WTC11 (cell line): ENCODE results near the gene CHPT1. TPM values are rescaled to one million over a fixed set of nuclear protein-coding genes. Genes with fewer than 3 reads are reported as not detected.
A peak's percentile ranks its signal among the peaks of the same experiment; 100 is the strongest.

ENCODE experiments used
- ATAC-seq: fragments of 200-7000 bp; cut with Tn5 transposase; 2 replicates; pipeline ENCODE4 v1.10.0; 2021; ENCODE audit warnings: mild to moderate bottlenecking, moderate library complexity
- CTCF ChIA-PET: fragments of 300-600 bp; sonication (Branson Sonifier 250); formaldehyde crosslinking; loops from one replicate; lab custom pipeline; 2021; ENCODE audit warnings: antibody characterized with exemption; lab: Charles Lee
- POLR2A ChIA-PET: fragments of 350-600 bp; sonication (Branson Sonifier 250); formaldehyde crosslinking; loops from one replicate; lab custom pipeline; 2021; ENCODE audit warnings: antibody characterized with exemption; lab: Charles Lee
- DNase-seq: peaks from one replicate; pipeline ENCODE4 v3.0.0; 2021; ENCODE audit warnings: low spot score
- H3K27ac Mint-ChIP-seq: 2 replicates; pipeline ENCODE4 v1.8.0; 2021; ENCODE audit warnings: mixed read lengths
- H3K27me3 Mint-ChIP-seq: 2 replicates; pipeline ENCODE4 v1.8.0; 2021; ENCODE audit warnings: low read depth, mild to moderate bottlenecking, moderate library complexity, mixed read lengths
- H3K36me3 Mint-ChIP-seq: 2 replicates; pipeline ENCODE4 v1.8.0; 2021; ENCODE audit warnings: mixed read lengths
- H3K4me1 Mint-ChIP-seq: 2 replicates; pipeline ENCODE4 v1.8.0; 2022; ENCODE audit warnings: mixed read lengths
- H3K4me3 Mint-ChIP-seq: 2 replicates; pipeline ENCODE4 v1.8.0; 2021; ENCODE audit warnings: mild to moderate bottlenecking, moderate library complexity, mixed read lengths
- H3K9me3 Mint-ChIP-seq: 2 replicates; pipeline ENCODE4 v1.8.0; 2021; ENCODE audit warnings: mixed read lengths
- AR ChIP-seq: fragments of 250-450 bp; sonication (Bioruptor Pico); IDR thresholded peaks from 2 replicates; pipeline ENCODE4 v1.9.0; 2021; ENCODE audit warnings: mild to moderate bottlenecking
- CDX4 ChIP-seq: fragments of 250-450 bp; sonication (Bioruptor Pico); IDR thresholded peaks from 2 replicates; pipeline ENCODE4 v1.9.0; 2021; ENCODE audit warnings: moderate library complexity, mild to moderate bottlenecking, inconsistent platforms, borderline replicate concordance
- CREB1 ChIP-seq: sonication (generic); formaldehyde crosslinking; IDR thresholded peaks from 2 replicates; pipeline ENCODE4 v1.8.0; 2023; ENCODE audit warnings: mild to moderate bottlenecking, missing genetic modification reagents
- E2F5 ChIP-seq: sonication (generic); formaldehyde crosslinking; IDR thresholded peaks from 2 replicates; pipeline ENCODE4 v1.8.1; 2022; ENCODE audit warnings: mild to moderate bottlenecking, moderate library complexity, missing genetic modification reagents
- FOXP1 ChIP-seq: sonication (generic); formaldehyde crosslinking; IDR thresholded peaks from 2 replicates; pipeline ENCODE4 v1.8.0; 2022; ENCODE audit warnings: missing genetic modification reagents, mild to moderate bottlenecking, moderate library complexity, borderline replicate concordance
- GABPB1 ChIP-seq: sonication (generic); formaldehyde crosslinking; IDR thresholded peaks from 2 replicates; pipeline ENCODE4 v1.8.1; 2023; ENCODE audit warnings: mild to moderate bottlenecking, missing genetic modification reagents
- KAT7 ChIP-seq: sonication (generic); formaldehyde crosslinking; IDR thresholded peaks from 2 replicates; pipeline ENCODE4 v1.8.1; 2023; ENCODE audit warnings: missing genetic modification reagents, mild to moderate bottlenecking, borderline replicate concordance
- OVOL2 ChIP-seq: fragments of 250-450 bp; sonication (Bioruptor Pico); IDR thresholded peaks from 2 replicates; pipeline ENCODE4 v1.9.0; 2021; ENCODE audit warnings: mild to moderate bottlenecking, borderline replicate concordance
- RELA ChIP-seq: sonication (generic); formaldehyde crosslinking; IDR thresholded peaks from 2 replicates; pipeline ENCODE4 v1.8.1; 2022; ENCODE audit warnings: missing genetic modification reagents, mild to moderate bottlenecking, borderline replicate concordance
- SMAD3 ChIP-seq: sonication (generic); formaldehyde crosslinking; IDR thresholded peaks from 2 replicates; pipeline ENCODE4 v1.8.0; 2022; ENCODE audit warnings: missing genetic modification reagents, mild to moderate bottlenecking, borderline replicate concordance
- SMAD4 ChIP-seq: sonication (generic); formaldehyde crosslinking; IDR thresholded peaks from 2 replicates; pipeline ENCODE4 v1.8.0; 2022; ENCODE audit warnings: mild to moderate bottlenecking, missing genetic modification reagents
- STAT6 ChIP-seq: sonication (generic); formaldehyde crosslinking; conservative IDR thresholded peaks from 2 replicates; pipeline ENCODE4 v1.8.1; 2023; ENCODE audit warnings: mild to moderate bottlenecking, low read depth, missing genetic modification reagents, moderate library complexity
- TEAD4 ChIP-seq: sonication (generic); formaldehyde crosslinking; IDR thresholded peaks from 2 replicates; pipeline ENCODE4 v1.8.0; 2022; ENCODE audit warnings: mild to moderate bottlenecking, missing genetic modification reagents
- ZMAT4 ChIP-seq: fragments of 250-450 bp; sonication (Bioruptor Pico); IDR thresholded peaks from 2 replicates; pipeline ENCODE4 v1.9.0; 2021; ENCODE audit warnings: mild to moderate bottlenecking
- ZNF263 ChIP-seq: sonication (generic); formaldehyde crosslinking; IDR thresholded peaks from 2 replicates; pipeline ENCODE4 v1.8.1; 2022; ENCODE audit warnings: low read depth, mild to moderate bottlenecking, moderate library complexity, missing genetic modification reagents
- total RNA-seq: library from RNA; stranded (reverse); gene quantifications from 3 replicates; pipeline ENCODE4 v1.2.3, GENCODE V29; 2021
- TF ChIP-seq, protein P1 (sequence below): sonication (generic); formaldehyde crosslinking; IDR thresholded peaks from 2 replicates; pipeline ENCODE4 v1.8.1; 2023; ENCODE audit warnings: mild to moderate bottlenecking, missing genetic modification reagents, moderate library complexity
- TF ChIP-seq, protein P2 (sequence below): sonication (generic); formaldehyde crosslinking; IDR thresholded peaks from 2 replicates; pipeline ENCODE4 v1.8.1; 2023; ENCODE audit warnings: mild to moderate bottlenecking, missing genetic modification reagents
- TF ChIP-seq, protein P3 (sequence below): sonication (generic); formaldehyde crosslinking; IDR thresholded peaks from 2 replicates; pipeline ENCODE4 v1.8.1; 2023; ENCODE audit warnings: mild to moderate bottlenecking, missing genetic modification reagents
- TF ChIP-seq, protein P4 (sequence below): sonication (generic); formaldehyde crosslinking; IDR thresholded peaks from 2 replicates; pipeline ENCODE4 v1.8.0; 2023; ENCODE audit warnings: missing genetic modification reagents, mild to moderate bottlenecking, borderline replicate concordance

CHPT1 gene
- total RNA-seq, 1 experiment from 2014 or later, result 19.1 TPM

DNA sequence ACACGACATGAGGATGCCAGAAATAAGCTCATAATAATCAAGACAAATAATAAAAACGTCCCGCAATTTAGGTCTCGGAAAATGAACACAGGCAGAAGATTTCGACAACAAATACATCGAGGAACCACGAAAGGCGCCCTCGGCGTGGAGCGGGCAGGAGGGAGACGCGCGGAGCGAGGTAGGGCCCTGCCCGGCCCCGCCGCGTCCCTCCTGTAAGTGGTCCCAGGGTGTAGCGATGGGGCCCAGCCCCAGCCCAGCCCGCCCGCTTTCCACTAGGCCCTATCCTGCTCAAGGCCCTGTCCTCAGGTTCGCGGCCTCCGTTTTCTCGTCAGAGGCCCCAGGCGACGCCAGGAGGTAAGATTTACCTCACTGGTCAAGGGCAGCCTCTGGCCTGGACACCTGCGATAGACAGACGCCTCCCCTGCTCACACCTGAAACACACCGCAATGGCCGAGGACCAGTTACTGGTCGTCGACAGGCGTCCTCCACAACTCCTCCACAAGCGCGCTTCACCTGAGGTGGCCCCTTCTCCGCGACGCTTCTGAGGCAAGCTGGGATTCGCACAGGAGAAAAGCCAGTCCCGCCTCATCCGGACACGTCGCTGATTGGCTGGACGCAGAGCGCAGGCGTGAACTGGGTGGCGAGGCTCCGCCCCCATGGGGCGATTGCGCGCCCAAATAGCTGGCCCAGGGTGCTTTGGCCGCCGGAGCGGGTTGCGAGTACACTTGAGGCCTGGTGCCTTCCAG, 41.7 kb downstream of the CHPT1 start, which contains the start of gene SYCP3:
Gene SYCP3, minus strand, starts transcription at position 543 of the 746 bp plus-strand sequence. CDS start 1,527 bp downstream, outside the sequence.
- no peaks in the 10 kb centered on the region for H3K9me3 Mint-ChIP-seq
- CTCF ChIA-PET, result interaction anchor here (0.6 kb wide), 1 partner anchor 216 kb away, joined by 3 read pairs; no protein-coding TSS in a partner anchor
- ATAC-seq, result peak; percentile 50
- H3K27ac Mint-ChIP-seq, result no peak within 1 kb of the TSS
- no peak for TF ChIP-seq OVOL2
- TF ChIP-seq ZNF263 (CRISPR knock-in tag), result no peak
- TF ChIP-seq SMAD4 (CRISPR knock-in tag), result no peak
- TF ChIP-seq, protein P1, sequence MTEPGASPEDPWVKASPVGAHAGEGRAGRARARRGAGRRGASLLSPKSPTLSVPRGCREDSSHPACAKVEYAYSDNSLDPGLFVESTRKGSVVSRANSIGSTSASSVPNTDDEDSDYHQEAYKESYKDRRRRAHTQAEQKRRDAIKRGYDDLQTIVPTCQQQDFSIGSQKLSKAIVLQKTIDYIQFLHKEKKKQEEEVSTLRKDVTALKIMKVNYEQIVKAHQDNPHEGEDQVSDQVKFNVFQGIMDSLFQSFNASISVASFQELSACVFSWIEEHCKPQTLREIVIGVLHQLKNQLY (CRISPR knock-in tag), result no peak
- no peak for TF ChIP-seq E2F5 (CRISPR knock-in tag)
- no peak for TF ChIP-seq ZMAT4 (CRISPR knock-in tag)
- TF ChIP-seq CDX4 (CRISPR knock-in tag), result no peak
- TF ChIP-seq, protein P2, sequence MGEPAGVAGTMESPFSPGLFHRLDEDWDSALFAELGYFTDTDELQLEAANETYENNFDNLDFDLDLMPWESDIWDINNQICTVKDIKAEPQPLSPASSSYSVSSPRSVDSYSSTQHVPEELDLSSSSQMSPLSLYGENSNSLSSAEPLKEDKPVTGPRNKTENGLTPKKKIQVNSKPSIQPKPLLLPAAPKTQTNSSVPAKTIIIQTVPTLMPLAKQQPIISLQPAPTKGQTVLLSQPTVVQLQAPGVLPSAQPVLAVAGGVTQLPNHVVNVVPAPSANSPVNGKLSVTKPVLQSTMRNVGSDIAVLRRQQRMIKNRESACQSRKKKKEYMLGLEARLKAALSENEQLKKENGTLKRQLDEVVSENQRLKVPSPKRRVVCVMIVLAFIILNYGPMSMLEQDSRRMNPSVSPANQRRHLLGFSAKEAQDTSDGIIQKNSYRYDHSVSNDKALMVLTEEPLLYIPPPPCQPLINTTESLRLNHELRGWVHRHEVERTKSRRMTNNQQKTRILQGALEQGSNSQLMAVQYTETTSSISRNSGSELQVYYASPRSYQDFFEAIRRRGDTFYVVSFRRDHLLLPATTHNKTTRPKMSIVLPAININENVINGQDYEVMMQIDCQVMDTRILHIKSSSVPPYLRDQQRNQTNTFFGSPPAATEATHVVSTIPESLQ, result no peak
- no peak for TF ChIP-seq KAT7 (CRISPR knock-in tag)
- TF ChIP-seq, protein P3, sequence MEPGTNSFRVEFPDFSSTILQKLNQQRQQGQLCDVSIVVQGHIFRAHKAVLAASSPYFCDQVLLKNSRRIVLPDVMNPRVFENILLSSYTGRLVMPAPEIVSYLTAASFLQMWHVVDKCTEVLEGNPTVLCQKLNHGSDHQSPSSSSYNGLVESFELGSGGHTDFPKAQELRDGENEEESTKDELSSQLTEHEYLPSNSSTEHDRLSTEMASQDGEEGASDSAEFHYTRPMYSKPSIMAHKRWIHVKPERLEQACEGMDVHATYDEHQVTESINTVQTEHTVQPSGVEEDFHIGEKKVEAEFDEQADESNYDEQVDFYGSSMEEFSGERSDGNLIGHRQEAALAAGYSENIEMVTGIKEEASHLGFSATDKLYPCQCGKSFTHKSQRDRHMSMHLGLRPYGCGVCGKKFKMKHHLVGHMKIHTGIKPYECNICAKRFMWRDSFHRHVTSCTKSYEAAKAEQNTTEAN, result no peak
- no peak for TF ChIP-seq TEAD4 (CRISPR knock-in tag)
- no peak for TF ChIP-seq FOXP1 (CRISPR knock-in tag)
- no peak for TF ChIP-seq AR (CRISPR knock-in tag)
- TF ChIP-seq SMAD3, result no peak
- TF ChIP-seq CREB1 (CRISPR knock-in tag), result no peak
- TF ChIP-seq STAT6 (CRISPR knock-in tag), result no peak
- TF ChIP-seq RELA (CRISPR knock-in tag), result no peak
- TF ChIP-seq, protein P4, sequence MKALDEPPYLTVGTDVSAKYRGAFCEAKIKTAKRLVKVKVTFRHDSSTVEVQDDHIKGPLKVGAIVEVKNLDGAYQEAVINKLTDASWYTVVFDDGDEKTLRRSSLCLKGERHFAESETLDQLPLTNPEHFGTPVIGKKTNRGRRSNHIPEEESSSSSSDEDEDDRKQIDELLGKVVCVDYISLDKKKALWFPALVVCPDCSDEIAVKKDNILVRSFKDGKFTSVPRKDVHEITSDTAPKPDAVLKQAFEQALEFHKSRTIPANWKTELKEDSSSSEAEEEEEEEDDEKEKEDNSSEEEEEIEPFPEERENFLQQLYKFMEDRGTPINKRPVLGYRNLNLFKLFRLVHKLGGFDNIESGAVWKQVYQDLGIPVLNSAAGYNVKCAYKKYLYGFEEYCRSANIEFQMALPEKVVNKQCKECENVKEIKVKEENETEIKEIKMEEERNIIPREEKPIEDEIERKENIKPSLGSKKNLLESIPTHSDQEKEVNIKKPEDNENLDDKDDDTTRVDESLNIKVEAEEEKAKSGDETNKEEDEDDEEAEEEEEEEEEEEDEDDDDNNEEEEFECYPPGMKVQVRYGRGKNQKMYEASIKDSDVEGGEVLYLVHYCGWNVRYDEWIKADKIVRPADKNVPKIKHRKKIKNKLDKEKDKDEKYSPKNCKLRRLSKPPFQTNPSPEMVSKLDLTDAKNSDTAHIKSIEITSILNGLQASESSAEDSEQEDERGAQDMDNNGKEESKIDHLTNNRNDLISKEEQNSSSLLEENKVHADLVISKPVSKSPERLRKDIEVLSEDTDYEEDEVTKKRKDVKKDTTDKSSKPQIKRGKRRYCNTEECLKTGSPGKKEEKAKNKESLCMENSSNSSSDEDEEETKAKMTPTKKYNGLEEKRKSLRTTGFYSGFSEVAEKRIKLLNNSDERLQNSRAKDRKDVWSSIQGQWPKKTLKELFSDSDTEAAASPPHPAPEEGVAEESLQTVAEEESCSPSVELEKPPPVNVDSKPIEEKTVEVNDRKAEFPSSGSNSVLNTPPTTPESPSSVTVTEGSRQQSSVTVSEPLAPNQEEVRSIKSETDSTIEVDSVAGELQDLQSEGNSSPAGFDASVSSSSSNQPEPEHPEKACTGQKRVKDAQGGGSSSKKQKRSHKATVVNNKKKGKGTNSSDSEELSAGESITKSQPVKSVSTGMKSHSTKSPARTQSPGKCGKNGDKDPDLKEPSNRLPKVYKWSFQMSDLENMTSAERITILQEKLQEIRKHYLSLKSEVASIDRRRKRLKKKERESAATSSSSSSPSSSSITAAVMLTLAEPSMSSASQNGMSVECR (CRISPR knock-in tag), result no peak
- no peak for TF ChIP-seq GABPB1
- H3K36me3 Mint-ChIP-seq, result no peaks in the 10 kb centered on the region
- no peaks in the 10 kb centered on the region for H3K27me3 Mint-ChIP-seq
- DNase-seq, result no peak
- no peak within 1 kb of the TSS for H3K4me3 Mint-ChIP-seq
- POLR2A ChIA-PET, result interaction anchor here (1.1 kb wide), 1 partner anchor 20 kb away, joined by 3 read pairs; no protein-coding TSS in a partner anchor
- no peaks in the 10 kb centered on the region for H3K4me1 Mint-ChIP-seq
